Frontal cortex (tissue), 4 donors: ENCODE data around the gene ACSF3. TPM values are rescaled to one million over a fixed set of nuclear protein-coding genes. Genes with fewer than 3 reads are reported as not detected.

Experiments
- DNase-seq, 2 donors: peaks; one replicate each; pipeline ENCODE4 v3.0.0; 2012; ENCODE audit warnings: low spot score in 2 of 2
- FAIRE-seq: peaks from 2 replicates; lab custom pipeline; 2012; peaks lifted over from hg19 to GRCh38; lab: Jason Lieb, UNC
- total RNA-seq: library from RNA; depleted of rRNA; stranded (reverse); fragments of >200 nt; gene quantifications from one replicate; pipeline ENCODE4 v1.2.3, GENCODE V29; 2014
- donor health status: control.
- donor health status: control.
- donor health status: control.

The ACSF3 gene
- total RNA-seq, 1 donor from 2014 or later, result 9.0 TPM

- FAIRE-seq (no peak), DNase-seq (no peak)
Observed at GRCh38 chr16:89119661-89120141, 26.0 kb downstream of the ACSF3 start.

- FAIRE-seq (no peak), DNase-seq (no peak)
Observed at GRCh38 chr16:89120281-89120680, 26.6 kb downstream of the ACSF3 start.

GRCh38 chr16:89120921-89121351 is 27.3 kb downstream of the ACSF3 start:
- no peak for FAIRE-seq
- no peak for DNase-seq

GRCh38 chr16:89121691-89122321 is 28.2 kb downstream of the ACSF3 start:
- DNase-seq (no peak), FAIRE-seq (no peak)

- no peak for FAIRE-seq
- DNase-seq, result no peak
Observed at GRCh38 chr16:89122322-89122851, 28.7 kb downstream of the ACSF3 start.

- DNase-seq (no peak), FAIRE-seq (no peak)
Observed at GRCh38 chr16:89123001-89123830, 29.6 kb downstream of the ACSF3 start.

- no peak for FAIRE-seq
- no peak for DNase-seq
Observed at GRCh38 chr16:89123831-89124100, 30.1 kb downstream of the ACSF3 start.

- no peak for DNase-seq
- FAIRE-seq, result no peak
Observed at GRCh38 chr16:89129378-89129777, 35.7 kb downstream of the ACSF3 start.

GRCh38 chr16:89130448-89130847 is 36.8 kb downstream of the ACSF3 start:
- DNase-seq (no peak), FAIRE-seq (no peak)

- no peak for DNase-seq
- no peak for FAIRE-seq
Observed at GRCh38 chr16:89131783-89132182, 38.1 kb downstream of the ACSF3 start.

GRCh38 chr16:89132194-89133005 is 38.7 kb downstream of the ACSF3 start:
- no peak for DNase-seq
- FAIRE-seq, result no peak

- FAIRE-seq (no peak), DNase-seq (no peak)
Observed at GRCh38 chr16:89133457-89134127, 39.9 kb downstream of the ACSF3 start.

- FAIRE-seq (no peak), DNase-seq (no peak)
Observed at GRCh38 chr16:89134269-89134668, 40.6 kb downstream of the ACSF3 start.

GRCh38 chr16:89135166-89135565 is 41.5 kb downstream of the ACSF3 start:
- no peak for FAIRE-seq
- DNase-seq, result no peak

GRCh38 chr16:89135971-89136765 is 42.5 kb downstream of the ACSF3 start:
- FAIRE-seq (no peak), DNase-seq (no peak)

- DNase-seq (no peak), FAIRE-seq (no peak)
Observed at GRCh38 chr16:89136931-89137330, 43.3 kb downstream of the ACSF3 start.

- DNase-seq (no peak), FAIRE-seq (no peak)
Observed at GRCh38 chr16:89137666-89138512, 44.2 kb downstream of the ACSF3 start.

- no peak for DNase-seq
- no peak for FAIRE-seq
Observed at GRCh38 chr16:89138513-89138795, 44.8 kb downstream of the ACSF3 start.
